ENCODE data around the gene HTRA3. TPM values are rescaled to one million over a fixed set of nuclear protein-coding genes. Genes with fewer than 3 reads are reported as not detected.

The HTRA3 gene
- total RNA-seq, 4 donors from 2014 or later, result 1.8 to 13.0 (median 6.6) TPM

GRCh38 chr4:8312976-8313375 is 43.4 kb downstream of the HTRA3 start:
- intact Hi-C loops (cut with DNase I), result no loop called here
- no peak for DNase-seq
- no peak overlapping the region for H3K27ac ChIP-seq
- TF ChIP-seq CTCF (IDR thresholded peaks at IDR 0.05) (no peak), POLR2A (IDR thresholded peaks at IDR 0.05) (no peak)
- H3K27me3 ChIP-seq, result peaks cover 0 to 8% (median 0%) of the 10 kb centered on the region in 4 donors
- H3K4me1 ChIP-seq, result peaks cover 6 to 26% (median 19%) of the 10 kb centered on the region in 3 donors
- no peak overlapping the region for H3K4me3 ChIP-seq
- no peaks in the 10 kb centered on the region for H3K36me3 ChIP-seq
- peaks cover 0 to 7% (median 0%) of the 10 kb centered on the region in 3 donors for H3K9me3 ChIP-seq

- no peak for DNase-seq
- Histone ChIP-seq H3K9me3 (peaks cover 0 to 7% (median 0%) of the 10 kb centered on the region in 3 donors), H3K4me1 (peaks cover 6 to 26% (median 14%) of the 10 kb centered on the region in 3 donors), H3K36me3 (no peaks in the 10 kb centered on the region), H3K27ac (no peak overlapping the region), H3K27me3 (peaks cover 0 to under 1% (median 0%) of the 10 kb centered on the region in 4 donors), H3K4me3 (no peak overlapping the region)
- WGBS, 2 donors, result 100% methylated on average over 2 to 3 of the region's 5 CpGs
- TF ChIP-seq POLR2A (IDR thresholded peaks at IDR 0.05) (no peak), CTCF (IDR thresholded peaks at IDR 0.05) (no peak)
- intact Hi-C loops (cut with DNase I), result no loop called here
Observed at GRCh38 chr4:8314691-8315255, 45.2 kb downstream of the HTRA3 start.

GRCh38 chr4:8315435-8316250 is 46.1 kb downstream of the HTRA3 start:
- peak overlapping the region in 1 of 4 donors; percentile 14 for H3K27ac ChIP-seq
- 13 to 19% methylated on average over 7 to 18 of the region's 21 CpGs for WGBS, 2 donors
- intact Hi-C loops (cut with DNase I), result no loop called here
- no peak overlapping the region for H3K4me3 ChIP-seq
- H3K9me3 ChIP-seq, result peaks cover 0 to 7% (median 0%) of the 10 kb centered on the region in 3 donors
- no peak for DNase-seq
- H3K4me1 ChIP-seq, result peaks cover 6 to 35% (median 20%) of the 10 kb centered on the region in 3 donors
- TF ChIP-seq POLR2A (IDR thresholded peaks at IDR 0.05), result no peak
- peak in 1 of 6 experiments; percentile 9 for TF ChIP-seq CTCF (IDR thresholded peaks at IDR 0.05)
- H3K27me3 ChIP-seq, result no peaks in the 10 kb centered on the region
- no peaks in the 10 kb centered on the region for H3K36me3 ChIP-seq

GRCh38 chr4:8316251-8316771 is 46.8 kb downstream of the HTRA3 start:
- Histone ChIP-seq H3K27me3 (no peaks in the 10 kb centered on the region), H3K36me3 (no peaks in the 10 kb centered on the region), H3K4me3 (no peak overlapping the region), H3K4me1 (peaks cover 6 to 36% (median 20%) of the 10 kb centered on the region in 3 donors), H3K27ac (peak overlapping the region in 1 of 4 donors; percentile 14), H3K9me3 (peaks cover 0 to 7% (median 0%) of the 10 kb centered on the region in 3 donors)
- intact Hi-C loops (cut with DNase I), result no loop called here
- no peak for DNase-seq
- 74% methylated on average over 5 to 8 of the region's 10 CpGs for WGBS, 2 donors
- TF ChIP-seq POLR2A (IDR thresholded peaks at IDR 0.05) (no peak), CTCF (IDR thresholded peaks at IDR 0.05) (no peak)

- Histone ChIP-seq H3K36me3 (no peaks in the 10 kb centered on the region), H3K4me1 (peaks cover 6 to 36% (median 20%) of the 10 kb centered on the region in 3 donors), H3K4me3 (no peak overlapping the region), H3K27ac (no peak overlapping the region), H3K9me3 (peaks cover 0 to 7% (median 0%) of the 10 kb centered on the region in 3 donors), H3K27me3 (no peaks in the 10 kb centered on the region)
- no peak for DNase-seq
- WGBS, 2 donors, result 83% methylated on average over 6 to 7 of the region's 15 CpGs
- intact Hi-C loops (cut with DNase I), result no loop called here
- no peak for TF ChIP-seq CTCF (IDR thresholded peaks at IDR 0.05)
- TF ChIP-seq POLR2A (IDR thresholded peaks at IDR 0.05), result no peak
Observed at GRCh38 chr4:8316911-8317351, 47.4 kb downstream of the HTRA3 start.

Measured in esophagus squamous epithelium (tissue), 5 donors.